RWPE2 (cell line): ENCODE data around the gene SCGB1C1.
A peak's percentile ranks its signal among the peaks of the same experiment; 100 is the strongest.

Experiments used
- ATAC-seq: fragments of 200-7000 bp; cut with Tn5 transposase; 3 replicates; pipeline ENCODE4 v1.9.1; 2021; ENCODE audit warnings: low read depth
- DNase-seq: peaks from one replicate; pipeline ENCODE4 v3.0.0-alpha.2; 2020; ENCODE audit warnings: low spot score
- H3K27ac ChIP-seq: fragments of 450-650 bp; 2 replicates; pipeline ENCODE4 v1.5.1; 2017; ENCODE audit warnings: mild to moderate bottlenecking; ENCODE audit not compliant: poor library complexity, severe bottlenecking
- H3K27me3 ChIP-seq: fragments of 250-450 bp; sonication (Bioruptor Pico); 2 replicates; pipeline ENCODE4 v1.5.1; 2021; ENCODE audit warnings: mild to moderate bottlenecking, moderate library complexity; ENCODE audit not compliant: insufficient read depth, poor library complexity, severe bottlenecking
- H3K36me3 ChIP-seq: fragments of 250-450 bp; sonication (Bioruptor Pico); 2 replicates; pipeline ENCODE4 v1.5.1; 2020; ENCODE audit warnings: low read depth, mild to moderate bottlenecking, moderate library complexity
- H3K4me1 ChIP-seq: fragments of 250-450 bp; sonication (Bioruptor Pico); 2 replicates; pipeline ENCODE4 v1.5.1; 2021; ENCODE audit warnings: mild to moderate bottlenecking, moderate library complexity; ENCODE audit not compliant: insufficient read depth, poor library complexity, severe bottlenecking
- H3K4me3 ChIP-seq: fragments of 250-450 bp; sonication (Bioruptor Pico); 2 replicates; pipeline ENCODE4 v1.5.1; 2021; ENCODE audit warnings: mild to moderate bottlenecking, moderate library complexity; ENCODE audit not compliant: severe bottlenecking
- H3K9me3 ChIP-seq: fragments of 250-450 bp; sonication (Bioruptor Pico); 2 replicates; pipeline ENCODE4 v1.5.1; 2021; ENCODE audit warnings: mild to moderate bottlenecking, moderate library complexity; ENCODE audit not compliant: severe bottlenecking
- TF ChIP-seq, protein P1 (sequence below): fragments of 450-650 bp; IDR thresholded peaks from one replicate; pipeline ENCODE4 v1.5.1; 2017; ENCODE audit warnings: mild to moderate bottlenecking, moderate library complexity; ENCODE audit not compliant: poor library complexity, severe bottlenecking

Gene SCGB1C1

DNA sequence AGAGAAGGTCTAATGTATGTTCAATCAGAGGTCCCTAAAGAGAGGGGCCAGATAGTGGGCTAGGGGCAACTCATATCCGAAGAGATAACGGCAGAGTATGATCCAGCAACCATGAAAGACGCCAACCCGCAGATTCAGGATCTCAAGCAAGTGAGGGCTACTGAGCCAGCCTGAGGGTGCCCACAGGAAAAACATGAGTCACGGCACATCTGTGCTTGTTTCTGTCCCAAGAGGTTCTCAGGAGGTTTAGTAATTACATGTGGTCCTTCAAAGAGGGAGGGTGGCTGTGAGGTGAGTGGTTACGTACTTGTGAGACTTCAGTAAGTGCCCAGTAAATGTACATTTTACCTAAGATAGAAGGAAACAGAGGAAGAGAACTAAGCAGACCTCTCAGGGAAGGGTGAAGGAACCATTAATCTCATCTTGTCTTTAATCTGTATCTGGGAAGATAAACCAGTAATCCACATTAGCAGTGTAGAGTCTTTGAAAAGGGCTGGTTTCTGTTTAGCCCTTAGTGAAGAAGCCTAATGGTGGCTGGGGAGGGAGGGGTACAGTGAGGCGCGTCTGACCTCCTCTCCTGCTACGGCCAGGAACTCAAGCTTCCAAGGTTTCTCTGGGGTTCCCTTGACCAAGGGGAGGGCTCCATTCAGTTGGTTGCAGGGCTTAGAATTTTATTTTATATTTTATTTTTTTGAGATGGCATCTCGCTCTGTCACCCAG is 33.0 kb downstream of the SCGB1C1 start:
- TF ChIP-seq, protein P1, sequence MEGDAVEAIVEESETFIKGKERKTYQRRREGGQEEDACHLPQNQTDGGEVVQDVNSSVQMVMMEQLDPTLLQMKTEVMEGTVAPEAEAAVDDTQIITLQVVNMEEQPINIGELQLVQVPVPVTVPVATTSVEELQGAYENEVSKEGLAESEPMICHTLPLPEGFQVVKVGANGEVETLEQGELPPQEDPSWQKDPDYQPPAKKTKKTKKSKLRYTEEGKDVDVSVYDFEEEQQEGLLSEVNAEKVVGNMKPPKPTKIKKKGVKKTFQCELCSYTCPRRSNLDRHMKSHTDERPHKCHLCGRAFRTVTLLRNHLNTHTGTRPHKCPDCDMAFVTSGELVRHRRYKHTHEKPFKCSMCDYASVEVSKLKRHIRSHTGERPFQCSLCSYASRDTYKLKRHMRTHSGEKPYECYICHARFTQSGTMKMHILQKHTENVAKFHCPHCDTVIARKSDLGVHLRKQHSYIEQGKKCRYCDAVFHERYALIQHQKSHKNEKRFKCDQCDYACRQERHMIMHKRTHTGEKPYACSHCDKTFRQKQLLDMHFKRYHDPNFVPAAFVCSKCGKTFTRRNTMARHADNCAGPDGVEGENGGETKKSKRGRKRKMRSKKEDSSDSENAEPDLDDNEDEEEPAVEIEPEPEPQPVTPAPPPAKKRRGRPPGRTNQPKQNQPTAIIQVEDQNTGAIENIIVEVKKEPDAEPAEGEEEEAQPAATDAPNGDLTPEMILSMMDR: no peak
- Histone ChIP-seq H3K4me1 (no peaks in the 10 kb centered on the region), H3K36me3 (peaks cover 11% of the 10 kb centered on the region), H3K9me3 (no peaks in the 10 kb centered on the region), H3K4me3 (no peak overlapping the region), H3K27me3 (no peaks in the 10 kb centered on the region), H3K27ac (no peak overlapping the region)
- DNase-seq (no peak), ATAC-seq (peak; percentile 41; the same call in 2 of the 3 replicates)

DNA sequence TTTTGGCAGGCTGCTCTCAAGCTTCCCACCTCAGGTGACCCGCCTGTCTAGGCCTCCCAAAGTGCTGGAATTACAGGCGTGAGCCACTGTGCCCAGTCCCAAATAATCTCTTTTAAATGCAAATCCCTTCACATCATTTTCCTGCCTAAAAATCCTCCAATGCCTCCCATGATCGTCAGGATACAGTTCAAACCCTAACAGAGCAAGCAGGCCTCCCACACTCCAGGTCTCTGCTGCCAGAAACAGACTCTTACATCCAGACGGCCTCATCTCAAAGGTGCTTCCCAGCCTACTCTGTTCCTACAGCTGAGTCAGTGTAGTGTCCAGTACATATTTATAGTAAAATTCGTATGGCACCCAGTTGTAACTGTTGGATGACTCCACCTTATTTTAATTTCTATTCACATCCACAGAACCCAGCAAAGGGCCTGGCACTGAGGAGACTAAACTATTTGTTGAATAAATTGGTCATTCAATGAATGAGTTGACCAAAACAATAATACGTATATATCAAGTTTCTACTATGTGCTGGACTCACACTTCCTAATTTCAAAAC is 35.0 kb downstream of the SCGB1C1 start:
- H3K9me3 ChIP-seq: no peaks in the 10 kb centered on the region
- ATAC-seq (no peak), DNase-seq (no peak)
- no peak overlapping the region for H3K4me3 ChIP-seq
- H3K36me3 ChIP-seq: peaks cover 8% of the 10 kb centered on the region
- TF ChIP-seq, protein P1: no peak
- H3K27me3 ChIP-seq: no peaks in the 10 kb centered on the region
- no peaks in the 10 kb centered on the region for H3K4me1 ChIP-seq
- H3K27ac ChIP-seq: no peak overlapping the region

DNA sequence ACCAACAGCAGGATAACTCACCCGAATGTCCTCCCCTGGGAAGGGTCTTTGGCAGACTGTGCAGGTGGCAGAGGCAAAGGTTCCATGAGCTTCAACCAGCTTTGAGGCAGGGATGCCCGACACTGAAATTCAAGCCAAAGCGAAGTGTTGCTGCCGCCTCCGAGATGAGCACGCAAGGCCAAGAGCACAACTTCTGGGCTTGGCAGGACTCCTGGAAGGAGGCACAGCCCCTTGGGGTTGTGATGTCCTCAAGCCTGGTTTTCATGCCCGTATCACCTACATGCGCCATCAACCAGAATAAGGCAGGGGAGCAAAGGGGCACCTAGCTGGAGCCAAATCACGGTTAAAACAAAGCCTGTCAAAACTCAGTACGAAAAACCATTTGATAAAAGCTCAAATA is 37.6 kb downstream of the SCGB1C1 start:
- H3K27me3 ChIP-seq: no peaks in the 10 kb centered on the region
- no peak overlapping the region for H3K4me3 ChIP-seq
- TF ChIP-seq, protein P1: no peak
- H3K27ac ChIP-seq: no peak overlapping the region
- ATAC-seq: no peak
- H3K9me3 ChIP-seq: no peaks in the 10 kb centered on the region
- H3K36me3 ChIP-seq: peaks cover 8% of the 10 kb centered on the region
- no peaks in the 10 kb centered on the region for H3K4me1 ChIP-seq
- no peak for DNase-seq

DNA sequence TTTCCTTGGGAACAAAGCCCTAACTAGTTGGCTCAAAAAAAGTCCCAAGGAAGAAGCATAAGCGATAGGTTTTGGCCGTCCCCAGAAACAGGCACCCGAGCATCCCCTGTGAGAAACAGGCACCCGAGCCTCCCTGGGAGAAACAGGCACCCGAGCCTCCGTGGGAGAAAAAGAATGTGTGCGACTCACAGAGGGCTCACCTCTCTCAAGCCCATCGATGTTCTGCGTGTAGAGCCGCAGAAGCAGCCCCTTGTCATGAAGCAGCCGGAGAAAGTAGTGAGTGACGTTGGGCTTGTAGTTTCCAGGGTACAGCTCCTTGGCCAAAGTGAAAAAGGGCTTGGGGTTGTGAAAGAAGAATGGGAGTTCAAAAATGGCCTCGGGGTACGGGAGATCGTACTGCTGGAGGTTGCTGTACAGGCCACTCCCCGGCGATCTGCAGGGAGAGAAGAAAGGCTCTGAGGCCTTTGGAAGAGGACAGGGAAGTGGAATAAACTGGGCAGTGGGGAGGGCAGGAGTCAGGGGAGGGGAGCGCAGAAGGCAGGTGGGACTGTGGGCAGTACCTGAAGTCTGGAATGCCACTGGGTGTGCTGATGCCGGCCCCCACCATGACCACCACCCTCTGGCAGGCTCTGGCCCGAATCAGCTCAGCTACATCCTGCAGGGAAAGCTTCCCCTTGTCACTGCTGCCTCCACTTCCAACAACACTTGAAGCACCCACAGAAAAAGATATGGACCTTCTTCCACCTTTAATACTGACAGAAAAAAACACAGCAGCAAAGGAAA is 40.1 kb downstream of the SCGB1C1 start:
- Histone ChIP-seq H3K9me3 (no peaks in the 10 kb centered on the region), H3K27me3 (no peaks in the 10 kb centered on the region), H3K4me1 (peaks cover 3% of the 10 kb centered on the region), H3K4me3 (no peak overlapping the region), H3K27ac (no peak overlapping the region), H3K36me3 (peaks cover 9% of the 10 kb centered on the region)
- DNase-seq (no peak), ATAC-seq (no peak)
- TF ChIP-seq, protein P1: no peak
